HG03175 (cell line): ENCODE measurements around the gene KLF7.

Experiments
- ATAC-seq: cut with Tn5 transposase; IDR thresholded peaks from one replicate; pipeline ENCODE4 v1.9.1; 2021; ENCODE audit warnings: mild to moderate bottlenecking, moderate library complexity; ENCODE audit not compliant: unreplicated experiment

The KLF7 gene

GRCh38 chr2:207035875-207036274, 129.9 kb downstream of the KLF7 start:
- ATAC-seq, result no peak

- no peak for ATAC-seq
These were observed 133.3 kb downstream of the KLF7 start for GRCh38 chr2:207032490-207032889.
